Inflammatory macrophage (primary cell): Measurements from ENCODE around the gene LDLRAD4.

Experiments
- DNase-seq, 2 donors: peaks; one replicate each; pipeline ENCODE4 v3.0.0-alpha.2; 2020 to 2022

Gene LDLRAD4

GRCh38 chr18:13541621-13542519 is 323.3 kb downstream of the LDLRAD4 start:
- no peak for DNase-seq

GRCh38 chr18:13542520-13542847 is 323.9 kb downstream of the LDLRAD4 start:
- DNase-seq = no peak

- no peak for DNase-seq
Measured at GRCh38 chr18:13543144-13543543, 324.6 kb downstream of the LDLRAD4 start.

- DNase-seq = no peak
Measured at GRCh38 chr18:13543811-13544732, 325.5 kb downstream of the LDLRAD4 start.

- no peak for DNase-seq
Measured at GRCh38 chr18:13544953-13545352, 326.4 kb downstream of the LDLRAD4 start.

- no peak for DNase-seq
Measured at GRCh38 chr18:13545514-13545913, 327.0 kb downstream of the LDLRAD4 start.

GRCh38 chr18:13545955-13546354 is 327.4 kb downstream of the LDLRAD4 start:
- DNase-seq = no peak

GRCh38 chr18:13546638-13547037 is 328.1 kb downstream of the LDLRAD4 start:
- no peak for DNase-seq

GRCh38 chr18:13547347-13547746 is 328.8 kb downstream of the LDLRAD4 start:
- no peak for DNase-seq

GRCh38 chr18:13548106-13548819 is 329.7 kb downstream of the LDLRAD4 start:
- DNase-seq = no peak

GRCh38 chr18:13548966-13549879 is 330.7 kb downstream of the LDLRAD4 start:
- peak; percentile 41 to 48 for DNase-seq

- no peak for DNase-seq
Measured at GRCh38 chr18:13549880-13550232, 331.3 kb downstream of the LDLRAD4 start.

- DNase-seq = no peak
Measured at GRCh38 chr18:13550418-13551304, 332.1 kb downstream of the LDLRAD4 start.

- DNase-seq = no peak
Measured at GRCh38 chr18:13551305-13551603, 332.7 kb downstream of the LDLRAD4 start.

GRCh38 chr18:13551841-13552733 is 333.5 kb downstream of the LDLRAD4 start:
- no peak for DNase-seq

- DNase-seq = no peak
Measured at GRCh38 chr18:13553449-13553848, 334.9 kb downstream of the LDLRAD4 start.

- DNase-seq = no peak
Measured at GRCh38 chr18:13555192-13555591, 336.6 kb downstream of the LDLRAD4 start.

GRCh38 chr18:13555865-13556264 is 337.3 kb downstream of the LDLRAD4 start:
- no peak for DNase-seq

- no peak for DNase-seq
Measured at GRCh38 chr18:13556502-13556901, 337.9 kb downstream of the LDLRAD4 start.

GRCh38 chr18:13558124-13558523 is 339.6 kb downstream of the LDLRAD4 start:
- peak; percentile 48 to 76 for DNase-seq
